Upper lobe of left lung (tissue), 4 donors: ENCODE data around the gene RUNX1.

Experiments
- CTCF ChIP-seq, 6 experiments: fragments of 450-650 bp in 4 of 6; fragments of 200-600 bp in 2 of 6; sonication (generic) in 2 of 6; IDR thresholded peaks; one replicate each; pipeline ENCODE4 v1.5.1; 2016 to 2019; ENCODE audit warnings: antibody characterized with exemption in 6 of 6
- EP300 ChIP-seq, 4 donors: sonication (generic); formaldehyde crosslinking; IDR thresholded peaks; one replicate each; pipeline ENCODE4 v1.5.1; 2017; ENCODE audit warnings: antibody characterized with exemption in 4 of 4, control low read depth in 2 of 4

GRCh38 chr21:35050348-35051286 is 1.5 kb upstream of the RUNX1 start:
- TF ChIP-seq EP300 (IDR thresholded peaks at IDR 0.05) (no peak), CTCF (IDR thresholded peaks at IDR 0.05) (no peak)
